Central memory CD4-positive, alpha-beta T cell (primary cell): ENCODE data around the gene SLC16A10.
A peak's percentile ranks its signal among the peaks of the same experiment; 100 is the strongest.
"Not testable (repeated sequence)": the region's sequence is repeated elsewhere in the genome, so short reads cannot be mapped to it uniquely, and the experiment has no call there.

ENCODE experiments used
- DNase-seq: peaks from one replicate; pipeline ENCODE4 v3.0.0; 2022

SLC16A10 gene

DNA sequence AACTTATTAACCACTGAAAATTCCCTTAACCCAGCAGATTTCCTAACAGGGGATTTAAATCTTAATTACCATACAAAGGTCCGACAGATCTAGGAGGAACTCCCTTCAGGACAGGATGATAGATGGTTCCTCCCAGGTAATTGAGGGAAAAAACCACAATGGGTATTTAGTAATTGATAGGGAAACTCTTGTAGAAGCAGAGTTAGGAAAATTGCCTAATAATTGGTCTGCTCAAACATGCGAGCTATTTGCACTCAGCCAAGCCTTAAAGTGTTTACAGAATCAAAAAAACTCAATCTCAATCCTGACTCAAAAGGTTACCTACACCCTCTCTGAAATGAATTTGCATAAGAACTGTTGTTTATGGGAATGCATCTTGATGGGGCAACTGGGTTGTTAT, 45.4 kb downstream of the SLC16A10 start:
- DNase-seq, result not testable (repeated sequence)

DNA sequence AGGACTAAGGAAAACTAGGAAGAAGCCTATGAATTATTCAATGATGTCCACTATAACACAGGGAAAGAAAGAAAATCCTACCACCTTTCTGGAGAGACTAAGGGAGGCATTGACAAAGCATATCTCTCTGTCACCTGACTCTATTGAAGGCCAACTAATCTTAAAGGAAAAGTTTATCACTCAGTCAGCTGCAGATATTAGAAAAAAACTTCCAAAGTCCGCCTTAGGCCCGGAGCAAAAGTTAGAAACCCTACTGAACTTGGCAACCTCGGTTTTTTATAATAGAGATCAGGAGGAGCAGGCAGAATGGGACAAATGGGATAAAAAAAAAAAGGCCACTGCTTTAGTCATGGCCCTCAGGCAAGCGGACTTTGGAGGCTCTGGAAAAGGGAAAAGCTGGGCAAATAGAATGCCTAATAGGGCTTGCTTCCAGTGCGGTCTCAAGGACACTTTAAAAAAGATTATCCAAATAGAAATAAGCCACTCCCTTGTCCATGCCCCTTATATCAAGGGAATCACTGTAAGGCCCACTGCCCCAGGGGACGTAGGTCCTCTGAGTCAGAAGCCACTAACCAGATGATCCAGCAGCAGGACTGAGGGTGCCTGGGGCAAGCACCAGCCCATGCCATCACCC, 47.0 kb downstream of the SLC16A10 start:
- DNase-seq, result not testable (repeated sequence)

DNA sequence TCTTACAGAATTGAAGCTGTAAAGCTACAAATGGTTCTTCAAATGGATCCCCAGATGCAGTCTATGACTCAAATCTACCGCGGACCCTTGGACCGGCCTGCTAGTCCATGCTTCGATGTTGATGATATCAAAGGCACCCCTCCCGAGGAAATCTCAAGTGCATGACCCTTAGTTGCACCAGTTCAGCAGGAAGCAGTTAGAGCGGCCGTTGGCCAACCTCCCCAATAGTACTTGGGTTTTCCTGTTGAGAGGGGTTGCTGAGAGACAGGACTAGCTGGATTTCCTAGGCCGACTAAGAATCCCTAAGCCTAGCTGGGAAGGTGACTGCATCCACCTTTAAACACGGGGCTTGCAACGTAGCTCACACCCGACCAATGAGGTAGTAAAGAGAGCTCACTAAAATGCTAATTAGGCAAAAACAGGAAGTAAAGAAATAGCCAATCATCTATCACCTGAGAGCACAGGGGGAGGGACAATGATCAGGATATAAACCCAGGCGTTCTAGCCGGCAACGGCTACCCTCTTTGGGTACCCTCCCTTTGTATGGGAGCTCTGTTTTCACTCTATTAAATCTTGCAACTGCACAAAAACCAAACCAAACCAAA, 50.3 kb downstream of the SLC16A10 start:
- not testable (repeated sequence) for DNase-seq

DNA sequence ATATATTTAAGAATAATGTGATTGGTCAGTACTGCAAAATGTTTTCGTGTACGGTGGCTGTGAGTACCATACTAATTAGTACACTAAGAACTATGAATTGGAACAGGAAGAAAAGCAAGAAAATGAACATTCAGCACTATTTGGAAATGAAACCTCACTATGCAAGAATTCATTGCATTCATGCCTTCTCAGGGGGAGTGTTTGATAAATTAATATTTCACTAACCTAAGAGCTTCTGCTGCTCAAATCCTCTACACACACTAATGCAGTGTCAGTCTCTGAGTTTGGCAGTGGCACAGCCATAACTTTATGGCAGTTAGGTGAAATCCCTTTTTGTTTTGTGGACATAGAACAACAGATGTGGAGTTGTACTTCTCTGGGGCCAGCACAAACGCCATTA, 60.1 kb downstream of the SLC16A10 start:
- DNase-seq, result no peak

DNA sequence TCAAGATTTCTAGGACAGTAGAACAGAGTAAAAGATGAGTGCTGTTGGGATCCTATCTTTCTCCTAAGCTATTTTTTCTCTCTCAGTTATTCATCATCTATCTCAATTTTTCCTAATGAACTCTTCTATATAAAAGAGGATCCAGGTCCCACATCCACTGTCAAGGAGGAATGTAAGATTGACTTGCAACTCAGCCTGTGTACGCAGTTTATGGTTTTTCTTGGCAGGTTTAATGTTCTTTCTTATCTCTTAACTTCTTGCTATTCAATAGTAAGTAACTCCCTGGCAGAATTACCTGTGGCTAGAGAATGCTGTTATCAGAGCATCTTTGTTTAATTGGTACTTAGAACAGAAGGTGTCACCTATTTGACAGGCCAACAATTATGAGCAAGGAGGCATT, 60.8 kb downstream of the SLC16A10 start:
- DNase-seq, result no peak

DNA sequence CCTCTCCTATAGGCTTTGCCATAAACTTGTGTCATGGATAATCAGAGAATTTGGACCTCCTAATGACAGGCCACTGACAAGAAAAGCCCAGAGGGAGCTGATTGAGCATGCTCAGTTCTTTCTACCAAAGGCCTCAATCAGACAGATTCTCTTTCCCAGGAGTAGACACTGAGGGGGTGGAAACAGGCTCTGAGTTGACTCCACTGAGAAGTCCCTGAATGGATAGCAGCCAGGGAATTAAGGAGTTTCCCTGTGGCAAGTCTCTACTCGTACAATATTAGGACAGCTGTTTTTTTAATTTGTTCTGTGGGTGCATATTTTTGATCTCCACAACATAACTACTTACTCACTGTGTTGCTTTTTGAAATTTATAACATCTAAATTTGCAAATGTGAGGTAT, 63.3 kb downstream of the SLC16A10 start:
- no peak for DNase-seq

DNA sequence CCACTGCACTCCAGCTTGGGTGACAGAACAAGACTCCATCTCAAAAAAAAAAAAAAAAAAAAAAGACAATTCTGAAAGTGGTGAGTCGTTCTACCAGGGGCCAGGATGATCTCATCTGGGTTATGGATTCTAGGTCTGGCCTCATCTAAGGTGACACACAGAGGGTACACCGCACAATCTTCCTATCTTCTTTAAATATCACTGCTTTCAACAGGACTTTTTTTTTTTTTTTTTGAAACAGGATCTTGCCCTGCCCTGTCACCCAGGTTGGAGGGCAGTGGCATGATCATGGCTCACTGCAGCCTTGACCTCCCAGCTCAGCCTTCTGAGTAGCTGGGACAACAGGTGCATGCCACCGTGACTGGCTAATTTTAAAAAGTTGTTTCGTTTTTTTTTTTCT, 67.7 kb downstream of the SLC16A10 start:
- DNase-seq, result no peak

DNA sequence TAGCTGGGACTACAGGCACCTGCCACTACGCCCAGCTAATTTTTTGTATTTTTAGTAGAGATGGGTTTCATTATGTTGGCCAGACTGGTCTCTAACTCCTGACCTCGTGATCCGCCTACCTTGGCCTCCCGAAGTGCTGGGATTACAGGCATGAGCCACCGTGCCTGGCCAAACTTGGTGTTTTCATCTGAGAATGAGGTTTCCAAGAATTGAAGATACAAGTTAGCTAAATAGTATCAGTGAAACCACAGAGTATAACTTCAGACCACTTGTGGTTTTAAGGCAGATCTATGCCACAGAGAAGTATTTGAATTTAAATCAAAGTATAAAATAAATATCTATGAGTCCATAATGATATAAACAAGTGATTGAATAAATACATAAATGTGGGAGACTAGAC, 70.1 kb downstream of the SLC16A10 start:
- DNase-seq, result no peak

DNA sequence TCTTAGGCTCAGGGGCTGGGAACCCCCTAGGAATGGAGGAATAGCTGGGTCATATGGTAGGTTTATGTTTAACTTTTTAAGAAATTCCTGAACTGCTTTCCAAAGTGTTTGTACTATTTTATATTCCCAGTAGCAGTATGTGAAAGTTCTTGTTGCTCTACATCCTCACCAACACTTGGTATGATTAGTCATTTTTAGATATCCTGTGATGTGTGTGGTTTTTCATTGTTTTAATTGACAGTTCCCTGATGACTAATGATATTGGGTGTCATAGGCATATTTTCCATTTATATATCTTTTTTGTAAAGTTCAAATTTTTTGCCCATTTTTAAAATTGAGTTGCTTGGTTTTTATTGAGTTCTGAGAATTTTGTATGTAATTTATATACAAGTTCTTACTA, 72.3 kb downstream of the SLC16A10 start:
- DNase-seq, result no peak

DNA sequence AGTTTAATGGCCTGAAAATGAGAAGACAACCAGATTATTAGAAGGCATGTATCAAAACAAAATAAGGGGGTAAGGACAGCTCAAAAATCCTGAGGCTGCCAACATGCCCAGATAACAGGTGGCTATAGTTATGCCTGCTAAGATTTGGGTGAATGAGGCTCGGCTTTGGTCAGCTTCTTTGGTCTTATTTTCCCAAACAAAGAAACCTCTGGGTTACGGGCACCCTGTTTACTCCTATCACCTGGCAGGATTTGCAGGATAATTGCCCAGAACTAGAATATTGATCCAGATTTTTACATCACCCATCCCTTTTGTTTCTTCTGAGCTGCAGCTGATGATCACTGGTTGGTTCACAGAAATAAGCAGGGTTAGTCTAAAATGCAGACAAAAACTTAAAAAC, 74.3 kb downstream of the SLC16A10 start:
- DNase-seq, result no peak

DNA sequence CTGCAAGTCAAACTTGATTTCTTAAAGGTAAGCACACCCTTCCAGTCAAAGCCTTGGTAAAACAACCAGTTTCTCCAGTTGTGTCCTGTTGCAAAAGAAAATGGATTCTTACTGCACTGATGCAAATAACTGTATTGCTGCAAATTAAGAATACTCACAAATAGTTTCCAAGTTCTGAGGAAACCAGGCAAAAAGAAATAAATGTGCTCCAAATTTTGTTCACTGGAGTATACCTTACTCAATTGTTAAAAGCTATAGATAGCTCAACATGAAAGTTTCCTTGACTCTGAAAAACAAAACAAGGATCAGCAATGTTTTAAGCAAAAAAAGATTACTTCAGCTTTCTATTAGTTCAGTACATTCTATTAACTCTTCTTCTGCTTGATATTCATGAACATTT, 75.2 kb downstream of the SLC16A10 start:
- no peak for DNase-seq

DNA sequence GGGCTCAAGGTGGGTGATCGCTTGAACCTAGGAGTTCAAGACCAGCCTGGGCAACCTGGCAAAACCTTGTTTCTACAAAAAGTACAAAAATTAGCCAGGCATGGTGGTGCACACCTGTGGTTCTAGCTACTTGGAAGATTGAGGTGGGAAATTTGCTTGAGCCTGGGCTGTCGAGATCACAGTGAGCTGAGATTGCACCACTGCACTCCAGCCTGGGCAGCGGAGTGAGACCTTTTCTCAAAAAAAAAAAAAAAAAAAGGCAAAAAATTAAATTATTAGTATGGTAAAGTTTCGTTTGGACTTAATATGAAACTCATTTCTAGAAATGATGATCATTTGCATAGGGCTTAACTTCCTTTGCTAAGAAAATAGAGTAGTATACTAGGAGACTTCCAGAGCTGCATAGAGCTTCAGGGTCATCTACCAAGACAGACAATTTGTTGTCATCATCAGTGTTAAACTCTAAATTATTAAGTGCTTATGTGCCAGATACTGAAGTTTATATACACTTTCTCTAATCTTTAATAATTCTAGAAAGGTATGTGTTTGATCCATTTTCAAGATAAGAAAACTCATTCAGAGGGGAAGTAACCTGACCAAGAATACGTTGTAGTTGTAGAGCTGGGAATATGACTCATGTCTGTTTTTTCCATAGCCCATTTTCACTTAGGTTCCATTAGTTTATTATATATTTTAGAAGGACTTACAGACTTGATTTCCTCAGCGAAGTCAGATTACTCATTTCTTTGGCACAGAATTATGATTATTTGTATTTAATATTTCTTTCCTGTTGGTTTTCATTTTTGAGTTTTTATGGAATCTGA, 84.5 kb downstream of the SLC16A10 start:
- DNase-seq, result no peak

DNA sequence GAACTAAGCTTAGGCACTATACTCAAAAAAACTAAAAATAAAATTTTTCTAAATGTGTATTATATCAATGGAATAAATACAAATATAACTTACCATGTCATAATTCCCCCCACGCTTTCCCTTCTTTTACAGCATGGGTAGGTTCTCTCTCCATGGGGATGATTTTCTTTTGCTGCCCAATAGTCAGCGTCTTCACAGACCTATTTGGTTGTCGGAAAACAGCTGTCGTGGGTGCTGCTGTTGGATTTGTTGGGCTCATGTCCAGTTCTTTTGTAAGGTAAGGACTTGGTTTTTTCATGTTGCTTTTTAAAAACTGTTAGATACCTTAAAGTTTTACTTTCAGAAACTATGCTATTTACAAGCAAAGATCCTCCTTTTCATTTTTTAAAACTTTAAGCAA, 85.3 kb downstream of the SLC16A10 start:
- no peak for DNase-seq

DNA sequence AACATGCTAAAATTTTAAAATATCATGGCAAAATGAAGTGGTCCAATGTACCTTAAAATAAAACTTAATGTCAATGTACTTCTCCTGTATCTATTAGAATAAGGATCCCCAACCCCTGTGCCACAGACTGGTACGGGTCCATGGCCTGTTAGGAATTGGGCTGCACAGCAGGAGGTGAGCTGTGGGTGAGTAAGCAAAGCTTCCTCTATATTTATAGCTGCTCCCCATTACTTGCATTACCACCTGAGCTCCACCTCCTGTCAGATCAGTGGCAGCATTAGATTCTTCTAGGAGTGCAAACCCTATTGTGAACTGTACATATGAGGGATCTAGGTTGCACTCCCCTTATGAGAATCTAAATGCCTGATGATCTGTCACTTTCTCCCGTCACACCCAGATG, 86.0 kb downstream of the SLC16A10 start:
- DNase-seq, result no peak

DNA sequence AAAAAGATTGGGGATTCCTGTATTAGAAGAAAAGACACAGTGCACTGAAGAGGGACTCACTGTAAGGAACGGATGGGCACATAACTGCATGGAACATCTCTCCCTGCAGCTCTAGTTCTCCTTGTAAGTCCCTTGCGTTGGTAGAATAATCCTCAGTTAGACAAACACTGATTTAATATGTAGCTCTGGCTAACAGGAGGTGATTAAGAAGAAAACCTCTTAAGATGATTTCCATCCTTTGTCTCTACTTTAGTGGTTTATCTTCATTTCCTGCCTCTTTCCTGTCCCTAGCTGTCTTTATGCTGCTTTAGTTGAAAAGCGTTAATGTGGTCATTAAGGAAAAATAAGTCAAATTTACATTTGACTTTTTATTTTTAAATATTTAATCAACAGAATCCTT, 86.6 kb downstream of the SLC16A10 start:
- peak; percentile 4 for DNase-seq

DNA sequence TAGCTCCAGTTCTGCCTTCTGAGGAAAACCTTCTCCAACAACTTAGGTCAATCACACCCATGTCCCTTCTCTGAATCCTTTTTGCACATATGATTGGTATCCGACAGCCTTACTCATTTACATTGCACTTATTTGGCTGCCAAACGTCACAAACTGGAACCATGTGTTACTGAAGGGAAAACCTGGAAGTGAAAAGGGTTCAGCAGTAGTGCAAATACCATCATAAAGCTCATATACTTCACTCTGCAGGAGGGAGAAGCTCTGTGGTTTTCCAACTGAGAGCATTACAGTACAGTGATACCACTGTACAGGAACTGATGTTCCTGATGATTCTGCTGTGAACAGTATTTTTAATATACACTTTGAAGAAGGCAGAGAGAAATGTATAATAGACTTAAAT, 87.8 kb downstream of the SLC16A10 start:
- DNase-seq, result no peak

DNA sequence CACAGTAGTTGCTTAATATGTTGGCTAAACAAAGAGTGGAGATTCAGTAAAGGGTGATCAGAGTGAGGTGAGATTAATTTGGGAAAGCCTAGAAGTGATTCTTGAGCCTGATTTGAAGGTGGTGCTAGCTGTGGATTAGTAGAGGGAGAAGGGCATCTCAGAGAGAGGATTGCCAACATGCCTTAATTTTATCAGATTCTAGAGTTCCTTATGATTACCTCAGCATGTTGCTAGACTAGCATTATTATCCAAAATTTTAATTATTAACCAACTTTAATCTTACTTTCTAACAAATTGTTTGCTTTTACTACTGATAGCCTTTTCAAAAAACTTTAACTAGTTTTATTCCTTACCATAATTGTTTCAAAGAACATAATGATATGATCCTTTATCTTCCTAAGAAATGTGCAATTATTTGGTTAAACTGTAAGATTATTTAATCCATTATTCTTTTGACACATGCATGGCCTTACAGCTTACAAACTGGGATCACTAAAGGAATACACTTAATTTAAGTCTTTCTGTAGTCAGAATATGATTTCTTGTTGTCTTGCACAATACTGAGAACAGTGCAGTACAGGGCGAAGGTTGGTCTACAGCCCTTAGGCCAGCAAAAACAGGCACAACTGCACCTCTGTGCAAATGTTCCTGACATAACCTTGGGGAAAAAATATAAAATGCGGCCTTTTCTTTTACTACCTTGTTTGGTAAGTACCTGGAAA, 88.9 kb downstream of the SLC16A10 start:
- DNase-seq, result no peak

DNA sequence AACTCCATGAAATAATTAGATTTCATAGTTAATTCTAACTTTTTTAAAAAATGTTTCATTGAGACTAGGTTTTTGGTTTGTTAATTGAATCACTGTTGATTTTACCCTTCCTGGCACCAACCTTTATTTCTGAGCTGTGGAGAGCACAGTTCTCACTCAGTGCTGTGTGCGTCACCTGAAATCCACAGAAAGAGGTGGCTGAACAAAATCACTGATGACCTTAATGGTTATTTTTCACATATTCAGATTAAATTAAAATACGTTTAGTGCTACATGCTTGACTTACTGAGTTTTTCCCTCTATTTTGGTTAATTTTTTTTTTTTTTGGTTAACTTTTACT, 89.4 kb downstream of the SLC16A10 start:
- DNase-seq, result no peak

DNA sequence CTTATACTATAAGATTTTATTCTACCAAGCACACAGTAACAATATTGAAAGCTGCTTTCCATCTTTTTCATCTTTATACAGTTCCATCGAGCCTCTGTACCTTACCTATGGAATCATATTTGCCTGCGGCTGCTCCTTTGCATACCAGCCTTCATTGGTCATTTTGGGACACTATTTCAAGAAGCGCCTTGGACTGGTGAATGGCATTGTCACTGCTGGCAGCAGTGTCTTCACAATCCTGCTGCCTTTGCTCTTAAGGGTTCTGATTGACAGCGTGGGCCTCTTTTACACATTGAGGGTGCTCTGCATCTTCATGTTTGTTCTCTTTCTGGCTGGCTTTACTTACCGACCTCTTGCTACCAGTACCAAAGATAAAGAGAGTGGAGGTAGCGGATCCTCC, 89.8 kb downstream of the SLC16A10 start:
- no peak for DNase-seq

DNA sequence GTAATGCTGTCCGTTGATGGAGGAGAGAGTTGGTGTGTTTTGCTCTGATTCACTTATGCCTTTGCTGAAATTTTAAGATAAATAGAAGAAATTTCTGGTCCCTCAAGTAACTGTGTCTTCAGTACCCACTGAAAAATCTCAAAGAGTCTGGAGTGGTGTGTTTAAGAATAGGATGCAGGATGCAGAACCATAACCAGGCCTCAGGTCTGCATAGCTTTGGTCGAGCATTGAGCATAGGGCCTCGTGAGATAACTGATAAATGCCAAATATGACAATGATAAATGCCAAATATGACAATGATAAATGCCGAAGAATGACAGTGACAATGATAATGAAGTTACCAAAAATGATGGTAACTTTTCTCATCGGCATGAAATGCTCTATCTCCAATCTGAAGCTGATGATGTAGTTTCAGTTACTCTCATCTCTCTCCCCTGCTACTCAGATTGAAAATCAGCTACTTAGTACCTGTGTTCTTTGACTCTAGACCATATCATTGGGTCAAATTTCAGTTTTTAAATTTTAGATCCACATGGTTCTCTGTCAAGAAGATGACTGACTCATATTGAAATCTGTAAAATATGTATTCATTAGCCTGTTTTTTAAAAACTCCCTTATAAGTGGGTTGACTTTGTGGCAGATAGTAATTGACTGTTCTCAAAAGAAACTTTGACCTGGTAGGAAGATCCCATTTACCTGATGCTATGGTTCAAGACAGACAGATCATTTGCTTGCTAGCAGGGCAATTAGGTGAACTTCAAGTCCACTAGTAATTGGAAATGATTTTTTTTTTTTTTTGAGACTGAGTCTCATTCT, 96.6 kb downstream of the SLC16A10 start:
- DNase-seq, result no peak

DNA sequence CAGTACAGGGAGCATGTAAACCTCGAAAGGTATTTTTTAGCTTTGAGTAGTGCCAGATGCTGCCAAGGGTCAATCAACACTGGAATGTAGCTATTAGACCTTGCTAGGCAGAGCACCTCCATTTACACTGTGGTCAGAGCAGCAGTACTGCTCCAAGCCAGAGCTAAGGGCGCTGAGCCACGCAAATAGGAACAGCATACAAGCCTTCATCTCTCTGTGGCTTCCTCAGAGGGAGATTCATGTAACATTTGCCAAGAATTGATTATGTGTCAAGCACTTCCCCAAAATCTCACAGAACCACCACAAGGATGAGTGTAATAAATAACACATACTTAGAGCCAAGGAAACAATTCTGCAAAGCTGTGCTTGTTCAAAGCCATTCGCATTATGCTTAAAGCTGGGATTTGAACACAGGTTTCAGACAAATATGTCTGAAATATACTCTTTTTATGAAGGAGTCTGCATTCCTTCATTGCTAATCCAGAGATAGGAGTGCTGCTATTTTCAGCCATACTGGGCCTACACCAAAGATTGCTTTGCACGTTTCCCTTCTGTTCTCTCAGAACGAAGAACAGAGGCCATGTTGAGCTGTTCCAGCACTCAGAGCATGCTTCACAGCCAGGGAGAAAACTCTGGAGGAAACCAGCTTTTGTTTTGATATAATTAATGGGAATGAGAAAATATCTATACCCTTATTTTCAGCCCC, 97.7 kb downstream of the SLC16A10 start:
- DNase-seq, result no peak

DNA sequence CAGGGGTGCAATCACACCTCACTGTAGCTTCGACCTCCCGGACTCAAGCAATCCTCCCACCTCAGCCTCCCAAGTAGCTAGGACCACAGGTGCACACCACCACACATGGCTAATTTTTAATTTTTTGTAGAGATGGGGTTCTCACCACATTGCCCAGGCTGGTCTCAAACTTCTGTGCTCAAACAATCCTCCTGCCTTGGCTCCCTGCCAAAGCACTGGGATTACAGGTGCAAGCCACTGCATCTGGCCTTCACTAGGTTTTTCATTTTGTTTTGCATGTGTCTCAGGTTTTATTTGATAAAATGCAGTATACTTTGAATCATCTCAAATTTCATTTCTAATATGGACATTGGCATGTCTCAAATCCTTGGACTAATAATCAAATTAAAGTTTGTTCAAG, 98.7 kb downstream of the SLC16A10 start:
- no peak for DNase-seq
